HG02884 (cell line): ENCODE measurements around the gene CCDC73.
A peak's percentile ranks its signal among the peaks of the same experiment; 100 is the strongest.
"Not testable (repeated sequence)": the region's sequence is repeated elsewhere in the genome, so short reads cannot be mapped to it uniquely, and the experiment has no call there.

Source experiments
- ATAC-seq: cut with Tn5 transposase; IDR thresholded peaks from one replicate; pipeline ENCODE4 v1.9.1; 2021; ENCODE audit warnings: mild to moderate bottlenecking, moderate library complexity; ENCODE audit not compliant: unreplicated experiment

CCDC73 gene

GRCh38 chr11:32794439-32794838 lies at the start of gene CCDC73:
Gene CCDC73, minus strand, starts transcription at chr11:32794662. Its CDS starts 34,419 bp downstream, at chr11:32760243.
- no peak for ATAC-seq

- no peak for ATAC-seq
Observed at GRCh38 chr11:32843544-32843943, 49.1 kb upstream of the CCDC73 start.

- ATAC-seq, result no peak
Observed at GRCh38 chr11:32840587-32840986, 46.1 kb upstream of the CCDC73 start.

GRCh38 chr11:32839308-32839707 lies 44.8 kb upstream of the CCDC73 start:
- no peak for ATAC-seq

GRCh38 chr11:32838505-32839274 lies 44.2 kb upstream of the CCDC73 start:
- ATAC-seq, result no peak

- ATAC-seq, result no peak
Observed at GRCh38 chr11:32836946-32837345, 42.5 kb upstream of the CCDC73 start.

GRCh38 chr11:32833921-32834320 lies 39.5 kb upstream of the CCDC73 start:
- no peak for ATAC-seq

- no peak for ATAC-seq
Observed at GRCh38 chr11:32831221-32831620, 36.8 kb upstream of the CCDC73 start.

GRCh38 chr11:32830796-32831195 lies 36.3 kb upstream of the CCDC73 start:
- no peak for ATAC-seq

GRCh38 chr11:32830413-32830738 lies 35.9 kb upstream of the CCDC73 start:
- peak; percentile 6 for ATAC-seq

- peak; percentile 76 for ATAC-seq
Observed at GRCh38 chr11:32829680-32830412, 35.4 kb upstream of the CCDC73 start, which contains the start of gene PRRG4. Gene PRRG4, plus strand, starts transcription at chr11:32829927. Its CDS starts 603 bp downstream, at chr11:32830530.

- peak; percentile 53 for ATAC-seq
Observed at GRCh38 chr11:32829157-32829679, 34.8 kb upstream of the CCDC73 start.

- ATAC-seq, result no peak
Observed at GRCh38 chr11:32827276-32827675, 32.8 kb upstream of the CCDC73 start.

- no peak for ATAC-seq
Observed at GRCh38 chr11:32826113-32826512, 31.7 kb upstream of the CCDC73 start.

GRCh38 chr11:32823617-32824016 lies 29.2 kb upstream of the CCDC73 start:
- ATAC-seq, result not testable (repeated sequence)

- no peak for ATAC-seq
Observed at GRCh38 chr11:32821917-32822560, 27.6 kb upstream of the CCDC73 start.

GRCh38 chr11:32821517-32821916 lies 27.1 kb upstream of the CCDC73 start:
- ATAC-seq, result no peak

- ATAC-seq, result no peak
Observed at GRCh38 chr11:32820497-32820896, 26.0 kb upstream of the CCDC73 start.

GRCh38 chr11:32819187-32819586 lies 24.7 kb upstream of the CCDC73 start:
- no peak for ATAC-seq

GRCh38 chr11:32817852-32818183 lies 23.4 kb upstream of the CCDC73 start:
- ATAC-seq, result no peak

- no peak for ATAC-seq
Observed at GRCh38 chr11:32817181-32817851, 22.9 kb upstream of the CCDC73 start.
